WTC11 (cell line): Measurements from ENCODE around the gene PCBP3. TPM values are rescaled to one million over a fixed set of nuclear protein-coding genes. Genes with fewer than 3 reads are reported as not detected.

Experiments
- ATAC-seq: fragments of 200-7000 bp; cut with Tn5 transposase; 2 replicates; pipeline ENCODE4 v1.10.0; 2021; ENCODE audit warnings: mild to moderate bottlenecking, moderate library complexity
- CTCF ChIA-PET: fragments of 300-600 bp; sonication (Branson Sonifier 250); formaldehyde crosslinking; loops from one replicate; lab custom pipeline; 2021; ENCODE audit warnings: antibody characterized with exemption; lab: Charles Lee
- POLR2A ChIA-PET: fragments of 350-600 bp; sonication (Branson Sonifier 250); formaldehyde crosslinking; loops from one replicate; lab custom pipeline; 2021; ENCODE audit warnings: antibody characterized with exemption; lab: Charles Lee
- DNase-seq: peaks from one replicate; pipeline ENCODE4 v3.0.0; 2021; ENCODE audit warnings: low spot score
- H3K27ac Mint-ChIP-seq: 2 replicates; pipeline ENCODE4 v1.8.0; 2021; ENCODE audit warnings: mixed read lengths
- H3K27me3 Mint-ChIP-seq: 2 replicates; pipeline ENCODE4 v1.8.0; 2021; ENCODE audit warnings: low read depth, mild to moderate bottlenecking, moderate library complexity, mixed read lengths
- H3K36me3 Mint-ChIP-seq: 2 replicates; pipeline ENCODE4 v1.8.0; 2021; ENCODE audit warnings: mixed read lengths
- H3K4me1 Mint-ChIP-seq: 2 replicates; pipeline ENCODE4 v1.8.0; 2022; ENCODE audit warnings: mixed read lengths
- H3K4me3 Mint-ChIP-seq: 2 replicates; pipeline ENCODE4 v1.8.0; 2021; ENCODE audit warnings: mild to moderate bottlenecking, moderate library complexity, mixed read lengths
- H3K9me3 Mint-ChIP-seq: 2 replicates; pipeline ENCODE4 v1.8.0; 2021; ENCODE audit warnings: mixed read lengths
- ARID4B ChIP-seq: sonication (generic); formaldehyde crosslinking; IDR thresholded peaks from 2 replicates; pipeline ENCODE4 v1.8.0; 2023; ENCODE audit warnings: missing genetic modification reagents, mild to moderate bottlenecking, borderline replicate concordance
- ATF6 ChIP-seq: sonication (generic); formaldehyde crosslinking; IDR thresholded peaks from 2 replicates; pipeline ENCODE4 v1.8.1; 2023; ENCODE audit warnings: mild to moderate bottlenecking, missing genetic modification reagents
- CDX4 ChIP-seq: fragments of 250-450 bp; sonication (Bioruptor Pico); IDR thresholded peaks from 2 replicates; pipeline ENCODE4 v1.9.0; 2021; ENCODE audit warnings: moderate library complexity, mild to moderate bottlenecking, inconsistent platforms, borderline replicate concordance
- CTCF ChIP-seq: fragments of 200-600 bp; IDR thresholded peaks from 2 replicates; pipeline ENCODE4 v1.8.0; 2022; ENCODE audit warnings: antibody characterized with exemption
- ERG ChIP-seq: fragments of 250-450 bp; sonication (Bioruptor Pico); IDR thresholded peaks from 2 replicates; pipeline ENCODE4 v1.8.0; 2021; ENCODE audit warnings: mild to moderate bottlenecking
- HMGA2 ChIP-seq: fragments of 250-450 bp; sonication (Bioruptor Pico); IDR thresholded peaks from 2 replicates; pipeline ENCODE4 v1.4.0; 2021; ENCODE audit warnings: mild to moderate bottlenecking, moderate library complexity
- HMGXB4 ChIP-seq: sonication (generic); formaldehyde crosslinking; IDR thresholded peaks from 2 replicates; pipeline ENCODE4 v1.8.1; 2023; ENCODE audit warnings: mild to moderate bottlenecking, moderate library complexity, missing genetic modification reagents
- JUN ChIP-seq: sonication (generic); formaldehyde crosslinking; IDR thresholded peaks from 2 replicates; pipeline ENCODE4 v1.8.0; 2023; ENCODE audit warnings: mild to moderate bottlenecking, missing genetic modification reagents
- NR2C2 ChIP-seq: sonication (generic); formaldehyde crosslinking; IDR thresholded peaks from 2 replicates; pipeline ENCODE4 v1.8.0; 2022; ENCODE audit warnings: mild to moderate bottlenecking, missing genetic modification reagents
- NR3C1 ChIP-seq: sonication (generic); formaldehyde crosslinking; conservative IDR thresholded peaks from 2 replicates; pipeline ENCODE4 v1.8.1; 2023; ENCODE audit warnings: low read depth, mild to moderate bottlenecking, missing genetic modification reagents
- PRDM15 ChIP-seq: sonication (generic); formaldehyde crosslinking; IDR thresholded peaks from 2 replicates; pipeline ENCODE4 v1.8.0; 2022; ENCODE audit warnings: missing genetic modification reagents
- PREB ChIP-seq: sonication (generic); formaldehyde crosslinking; IDR thresholded peaks from 2 replicates; pipeline ENCODE4 v1.8.1; 2022; ENCODE audit warnings: mild to moderate bottlenecking, missing genetic modification reagents, moderate library complexity, borderline replicate concordance
- SMAD3 ChIP-seq: sonication (generic); formaldehyde crosslinking; IDR thresholded peaks from 2 replicates; pipeline ENCODE4 v1.8.0; 2022; ENCODE audit warnings: missing genetic modification reagents, mild to moderate bottlenecking, borderline replicate concordance
- total RNA-seq: library from RNA; stranded (reverse); gene quantifications from 3 replicates; pipeline ENCODE4 v1.2.3, GENCODE V29; 2021

PCBP3 gene
- total RNA-seq, 1 experiment from 2014 or later, result 8.5 TPM

GRCh38 chr21:45767071-45768006 is 123.8 kb downstream of the PCBP3 start:
- H3K4me3 Mint-ChIP-seq, result no peak overlapping the region
- ChIA-PET POLR2A (no interaction called here), CTCF (interaction anchor here (1.5 kb wide), 1 partner anchor 211 kb away, joined by 6 read pairs; no protein-coding TSS in a partner anchor)
- TF ChIP-seq JUN (CRISPR knock-in tag) (no peak), SMAD3 (no peak), CDX4 (CRISPR knock-in tag) (no peak), HMGA2 (CRISPR knock-in tag) (no peak), NR3C1 (CRISPR knock-in tag) (no peak), PREB (CRISPR knock-in tag) (no peak), ATF6 (CRISPR knock-in tag) (no peak), HMGXB4 (CRISPR knock-in tag) (no peak), ERG (CRISPR knock-in tag) (no peak), ARID4B (CRISPR knock-in tag) (no peak), PRDM15 (CRISPR knock-in tag) (no peak), NR2C2 (no peak), CTCF (no peak)
- ATAC-seq (no peak; the same call in 1 of the 2 replicates), DNase-seq (no peak)
- peaks cover 5% of the 10 kb centered on the region for H3K9me3 Mint-ChIP-seq
- H3K27me3 Mint-ChIP-seq, result no peaks in the 10 kb centered on the region
- no peaks in the 10 kb centered on the region for H3K36me3 Mint-ChIP-seq
- H3K27ac Mint-ChIP-seq, result no peak overlapping the region
- H3K4me1 Mint-ChIP-seq, result no peaks in the 10 kb centered on the region
